CD4-positive, alpha-beta T cell treated with Interleukin-4 for 4 hours (primary cell): ENCODE results near the gene ULBP1.
"Not testable (repeated sequence)": the region's sequence is repeated elsewhere in the genome, so short reads cannot be mapped to it uniquely, and the experiment has no call there.

Source experiments
- DNase-seq: peaks from one replicate; pipeline ENCODE4 v3.0.0-alpha.2; 2020

The ULBP1 gene

DNA sequence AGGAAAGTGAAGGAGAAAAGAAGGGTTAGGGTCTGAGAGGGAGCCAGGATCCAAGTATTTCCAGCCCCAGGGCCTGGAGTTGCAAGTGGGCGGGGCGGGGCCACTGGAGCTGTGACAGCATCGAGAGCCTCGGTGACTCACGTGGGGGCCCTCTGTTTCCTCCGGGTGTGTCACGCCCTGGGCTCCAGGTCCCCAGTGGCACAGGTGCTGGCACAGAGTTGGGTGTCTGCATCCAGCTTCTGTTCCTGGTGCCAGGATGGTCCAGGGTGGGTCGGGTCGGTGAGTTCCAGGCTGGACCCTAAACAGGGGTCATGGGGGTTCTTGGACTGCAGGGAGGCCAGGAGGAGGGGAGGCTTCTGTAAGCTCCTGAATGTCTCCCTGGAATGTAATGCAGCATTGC lies 44.8 kb downstream of the ULBP1 start:
- no peak for DNase-seq

DNA sequence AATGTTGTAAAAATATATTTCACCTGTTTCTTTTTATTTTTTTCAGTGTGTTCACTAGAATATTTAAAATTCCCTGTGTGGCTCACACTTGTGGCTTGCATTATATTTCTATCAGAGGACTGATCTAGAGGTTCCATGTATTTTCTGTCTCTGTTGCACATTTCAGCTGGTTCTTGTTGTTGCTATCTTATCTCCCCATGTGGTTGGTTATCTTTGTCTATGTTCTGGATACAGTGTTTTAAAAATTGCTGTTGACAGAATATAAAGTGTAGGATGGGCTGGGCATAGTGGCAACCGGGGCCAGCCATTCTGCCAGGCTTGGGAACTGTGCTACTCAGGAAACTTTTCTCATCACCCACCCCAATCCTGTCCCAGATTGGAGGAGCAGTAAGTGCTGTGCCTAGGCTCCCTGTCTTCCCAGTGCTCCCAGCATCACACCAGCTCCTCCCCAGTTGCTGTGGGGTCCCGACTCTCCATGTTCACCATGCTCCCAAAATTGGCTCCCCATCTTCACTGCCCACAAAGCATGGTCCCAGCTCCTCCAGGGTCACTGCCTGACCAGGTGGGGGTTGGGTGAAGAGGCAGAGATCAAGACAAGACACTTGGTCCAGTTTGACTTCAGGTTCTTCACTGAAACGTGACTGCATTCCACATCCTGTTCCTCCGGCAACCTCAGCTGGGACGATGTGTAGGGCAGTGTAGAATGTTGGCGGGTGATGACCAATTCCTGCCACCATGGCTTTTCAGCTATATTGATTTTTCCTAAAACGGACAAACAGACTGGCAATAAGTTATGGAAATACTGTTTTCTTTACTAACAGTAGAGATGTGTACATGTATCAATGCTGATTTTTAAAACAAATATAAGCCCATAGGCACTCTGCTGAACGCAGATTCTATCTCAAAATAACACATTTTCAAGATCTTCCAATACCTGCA lies 49.4 kb downstream of the ULBP1 start:
- not testable (repeated sequence) for DNase-seq

DNA sequence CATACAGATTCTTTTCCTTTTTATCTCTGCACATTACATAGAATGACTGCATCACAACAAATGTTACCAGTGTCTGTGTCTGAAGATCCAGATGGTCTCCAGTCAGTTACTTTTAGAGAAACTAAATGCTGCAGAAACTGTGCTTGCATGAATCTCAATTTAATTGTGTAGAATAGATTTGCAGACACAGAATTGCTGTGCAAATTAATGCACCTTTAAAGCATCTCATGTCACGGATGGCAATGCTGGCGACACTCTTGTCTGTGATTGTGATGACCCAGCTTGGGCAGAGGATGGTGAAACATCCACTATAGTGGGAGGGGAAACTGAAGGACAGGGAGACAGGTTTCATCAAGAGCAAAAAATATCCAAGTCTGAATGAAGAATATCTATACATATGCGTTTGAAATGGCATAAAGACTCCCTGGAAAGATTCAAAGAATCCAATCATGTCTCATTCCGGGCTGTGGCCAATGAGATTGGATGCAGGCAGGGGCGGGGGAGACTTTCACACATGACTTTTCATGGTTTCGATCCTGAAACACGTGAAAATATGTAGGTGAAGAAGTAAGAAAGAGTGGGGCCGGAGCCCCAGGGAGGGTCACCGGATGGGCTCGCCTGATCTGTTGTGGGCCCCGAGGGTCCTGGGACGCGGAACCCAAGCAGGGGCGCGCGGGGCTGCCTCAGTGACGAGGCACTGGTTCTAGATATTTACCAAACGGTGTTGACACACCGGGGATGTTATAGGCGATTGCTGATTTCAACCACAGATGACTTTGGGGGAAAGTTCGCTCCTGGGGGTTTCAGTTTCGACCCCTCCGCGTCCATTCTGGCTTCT lies 50.3 kb downstream of the ULBP1 start:
- DNase-seq: not testable (repeated sequence)

DNA sequence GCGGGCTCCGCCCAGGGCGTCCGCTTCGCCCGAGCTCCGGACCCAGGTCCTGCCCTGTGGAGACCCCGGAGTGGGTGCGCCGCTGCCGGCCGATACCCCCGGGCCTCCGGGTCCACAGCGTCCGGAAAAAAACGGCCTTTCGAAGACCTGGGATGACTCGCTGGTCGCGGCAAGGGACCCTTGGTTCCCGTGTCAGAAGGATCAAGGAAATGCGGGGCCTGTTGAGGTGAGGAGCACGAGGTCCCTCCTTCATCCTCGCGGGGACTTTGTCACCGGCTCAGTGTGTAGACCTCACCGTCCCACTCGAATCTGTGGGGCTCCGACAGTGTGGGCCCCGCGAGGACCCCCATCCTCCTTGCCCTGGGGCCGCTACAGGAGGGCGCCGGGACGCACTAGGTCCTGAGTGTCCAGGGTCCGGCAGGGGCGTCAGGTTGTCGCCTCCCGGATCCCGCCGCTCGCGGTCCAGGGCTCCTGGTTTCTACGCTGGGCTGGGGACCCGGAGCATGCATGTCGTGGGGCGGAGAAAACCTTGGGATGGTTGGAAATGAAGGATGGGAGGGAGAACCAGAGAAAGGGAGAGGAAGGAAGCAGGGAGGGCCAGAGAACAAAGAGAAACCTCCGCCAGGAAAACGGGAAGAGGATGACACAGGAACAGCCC lies 51.0 kb downstream of the ULBP1 start:
- DNase-seq: not testable (repeated sequence)

DNA sequence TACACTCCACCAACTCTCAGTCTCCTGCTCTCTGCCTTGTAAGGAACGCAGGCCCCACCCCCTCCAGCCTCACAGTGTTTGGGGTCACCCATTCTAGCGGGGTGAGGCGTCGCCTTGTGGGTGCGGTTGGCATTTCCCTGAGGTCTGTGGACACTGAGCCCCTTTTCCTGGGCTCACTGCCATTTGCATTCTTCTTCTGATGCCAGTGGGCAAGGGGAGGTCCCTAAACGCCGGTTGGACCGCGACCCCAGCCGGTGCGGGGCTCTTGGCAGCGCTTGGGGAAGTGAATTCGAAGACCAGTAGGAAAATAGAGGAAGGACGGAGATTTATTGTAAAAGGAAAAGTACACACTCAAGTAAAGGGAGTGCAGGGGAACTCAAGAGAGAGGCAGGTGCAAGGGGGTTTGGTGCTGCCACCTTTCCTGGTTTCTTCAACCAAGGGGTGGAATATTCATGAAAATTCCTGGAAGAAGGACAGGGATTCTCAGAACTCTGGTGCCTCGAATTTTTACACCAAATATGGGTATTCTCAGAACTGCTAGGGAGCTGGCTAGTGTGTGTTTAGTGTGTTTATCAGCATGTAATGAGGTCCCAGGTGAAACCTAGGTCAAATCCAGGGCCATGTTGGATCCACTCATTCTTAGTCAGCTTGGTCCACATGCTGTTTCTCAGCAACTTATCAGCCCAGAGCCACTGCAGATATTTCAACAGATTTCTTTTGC lies 51.7 kb downstream of the ULBP1 start:
- peak; percentile 14 for DNase-seq

DNA sequence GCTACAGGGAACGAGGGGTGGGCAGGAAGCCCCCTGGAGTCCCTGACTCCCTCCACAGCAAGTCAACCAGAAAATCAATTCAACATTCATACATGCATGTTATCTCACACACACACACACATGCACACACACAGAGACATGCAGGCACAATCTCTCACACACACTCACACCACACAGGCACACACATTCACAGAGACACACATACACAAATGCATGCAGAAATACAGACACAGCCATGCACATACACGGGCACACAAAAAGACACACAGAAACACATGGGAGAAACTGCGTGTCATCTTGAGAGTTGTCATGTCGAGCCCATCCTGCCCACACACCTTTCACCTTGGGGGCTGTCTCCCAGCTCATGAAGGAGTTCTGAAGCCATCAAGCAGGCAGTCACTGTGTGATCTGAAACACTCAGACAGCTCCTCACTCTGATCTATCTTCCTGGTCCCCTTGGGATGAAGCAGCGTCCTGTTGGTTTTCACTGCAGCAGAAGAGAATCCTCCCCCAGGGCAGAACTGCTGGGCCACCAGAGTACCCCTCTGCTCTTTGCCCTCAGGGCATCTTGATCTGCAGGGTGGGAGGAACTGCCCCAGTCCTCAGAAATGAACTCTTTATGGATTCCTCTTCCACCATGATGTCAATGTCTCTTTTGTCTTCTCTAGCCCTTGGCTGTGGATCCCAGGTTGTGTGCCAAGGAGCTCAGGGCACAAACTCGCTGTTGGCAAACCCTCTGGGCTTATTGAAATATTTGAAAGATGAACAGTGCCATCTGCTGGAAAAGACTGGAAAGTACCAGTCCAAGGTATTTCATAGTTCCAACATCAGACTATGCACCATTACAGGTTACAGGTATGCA lies 52.8 kb downstream of the ULBP1 start:
- peak; percentile 76 for DNase-seq

DNA sequence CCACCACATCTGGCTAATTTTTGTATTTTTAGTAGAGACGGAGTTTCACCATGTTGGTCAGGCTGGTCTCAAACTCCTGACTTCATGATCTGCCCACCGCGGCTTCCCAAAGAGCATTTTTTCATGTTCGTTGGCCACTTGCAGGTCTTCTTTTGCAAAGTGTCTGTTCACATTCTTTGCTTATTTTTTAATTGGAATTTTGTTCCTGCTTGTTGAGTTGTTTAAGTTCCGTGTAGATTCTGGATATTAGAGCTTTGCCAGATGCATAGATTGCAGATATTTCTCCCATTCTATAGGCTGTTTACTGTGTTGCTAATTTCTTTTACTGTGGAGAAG lies 53.4 kb downstream of the ULBP1 start:
- DNase-seq: not testable (repeated sequence)

DNA sequence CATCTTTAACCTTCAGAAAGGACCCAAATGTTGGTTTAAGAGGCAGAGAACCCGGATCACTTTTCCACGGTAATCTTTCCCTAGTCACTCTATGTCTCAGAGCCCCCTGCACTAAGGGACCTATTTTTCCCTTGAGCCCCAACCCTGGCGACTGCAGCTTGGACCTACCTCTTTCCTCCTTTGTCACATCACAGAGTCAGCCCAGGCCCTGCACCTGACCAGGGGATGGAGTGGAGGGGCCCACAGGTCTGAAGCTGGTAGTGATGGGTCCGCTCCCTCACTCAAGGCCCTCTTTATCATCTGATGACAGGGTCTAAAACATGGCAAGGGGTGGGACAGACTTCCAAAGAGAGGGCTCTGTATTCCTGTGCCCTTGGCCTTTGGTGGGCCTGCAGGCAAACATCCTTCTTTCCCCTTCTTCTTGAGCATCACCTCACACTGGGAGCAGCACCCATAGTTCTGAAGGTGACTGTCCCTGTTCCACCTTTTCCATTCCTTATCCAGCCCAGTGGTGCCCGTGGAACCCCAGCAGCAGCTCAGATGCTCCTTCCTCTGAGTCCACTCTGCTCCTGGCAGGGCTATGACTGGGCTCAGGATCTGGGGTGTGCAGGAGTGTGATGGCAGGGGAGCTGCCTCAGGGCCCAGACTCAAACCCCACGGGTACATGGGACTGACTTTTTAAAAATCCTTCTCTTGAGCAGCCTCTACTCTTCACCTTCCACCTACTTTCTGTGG lies 55.3 kb downstream of the ULBP1 start:
- DNase-seq: no peak

DNA sequence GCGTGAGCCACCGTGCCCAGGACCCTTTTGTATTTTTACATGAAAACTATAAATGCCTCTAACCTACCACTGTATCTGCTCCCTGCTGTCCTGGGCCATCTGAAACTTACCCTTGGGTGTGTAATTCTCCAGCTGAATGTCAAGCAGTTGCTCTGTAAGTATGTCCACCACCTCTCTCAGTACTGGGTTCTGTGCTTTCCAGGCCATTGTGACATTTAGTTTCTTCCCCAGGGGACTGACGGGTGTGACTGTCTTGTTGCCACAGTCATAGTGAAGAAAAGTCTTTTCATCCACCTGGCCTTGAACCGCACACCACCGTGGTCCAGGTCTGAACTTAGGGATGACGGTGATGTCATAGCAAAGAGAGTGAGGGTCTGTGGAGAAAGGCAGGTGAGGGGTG lies 58.1 kb downstream of the ULBP1 start:
- DNase-seq: not testable (repeated sequence)
